Activated T-helper 17 cell treated with anti-CD3 and anti-CD28 coated beads, Interleukin-2, amount 50 U/mL, for 72 hours (primary cell): Measurements from ENCODE around the gene ZDHHC4. TPM values are rescaled to one million over a fixed set of nuclear protein-coding genes. Genes with fewer than 3 reads are reported as not detected.
A peak's percentile ranks its signal among the peaks of the same experiment; 100 is the strongest.

ENCODE experiments used
- ATAC-seq: fragments of 150-1000 bp; cut with Tn5 transposase; replicated peaks from 2 replicates; pipeline ENCODE4 v1.10.0; 2021; ENCODE audit warnings: mild to moderate bottlenecking, moderate library complexity
- H3K27ac Mint-ChIP-seq: one replicate; pipeline ENCODE4 v1.8.0; 2022; ENCODE audit warnings: mixed read lengths
- H3K27me3 Mint-ChIP-seq: one replicate; pipeline ENCODE4 v1.8.0; 2022; ENCODE audit warnings: mixed read lengths
- H3K36me3 Mint-ChIP-seq: one replicate; pipeline ENCODE4 v1.8.0; 2022; ENCODE audit warnings: low read depth, mild to moderate bottlenecking, mixed read lengths
- H3K4me1 Mint-ChIP-seq: one replicate; pipeline ENCODE4 v1.8.0; 2022; ENCODE audit warnings: mixed read lengths
- H3K4me3 Mint-ChIP-seq: one replicate; pipeline ENCODE4 v1.8.0; 2022; ENCODE audit warnings: mild to moderate bottlenecking, mixed read lengths
- H3K9me3 Mint-ChIP-seq: one replicate; pipeline ENCODE4 v1.8.0; 2022; ENCODE audit warnings: mixed read lengths
- total RNA-seq, 2 donors: library from RNA; stranded (reverse); gene quantifications; one replicate each; pipeline ENCODE4 v1.2.3, GENCODE V29; 2022

The ZDHHC4 gene
- total RNA-seq, 2 donors from 2014 or later = 23.6 to 26.1 TPM

- H3K9me3 Mint-ChIP-seq = no peaks in the 10 kb centered on the region
- ATAC-seq = no peak
- H3K27ac Mint-ChIP-seq = no peak overlapping the region
Observed at GRCh38 chr7:6608794-6609193, 31.5 kb downstream of the ZDHHC4 start.

GRCh38 chr7:6612819-6613218 is 35.6 kb downstream of the ZDHHC4 start:
- no peaks in the 10 kb centered on the region for H3K4me1 Mint-ChIP-seq
- H3K27ac Mint-ChIP-seq = no peak overlapping the region
- no peaks in the 10 kb centered on the region for H3K36me3 Mint-ChIP-seq
- no peaks in the 10 kb centered on the region for H3K9me3 Mint-ChIP-seq
- H3K4me3 Mint-ChIP-seq = no peak overlapping the region
- H3K27me3 Mint-ChIP-seq = peaks cover 10% of the 10 kb centered on the region
- ATAC-seq = no peak

More at GRCh38 chr7:6608794-6609193, 31.5 kb downstream of the ZDHHC4 start:
- H3K27me3 Mint-ChIP-seq = peaks cover 5% of the 10 kb centered on the region
- peaks cover 33% of the 10 kb centered on the region for H3K36me3 Mint-ChIP-seq
- H3K4me3 Mint-ChIP-seq = no peak overlapping the region
- no peaks in the 10 kb centered on the region for H3K4me1 Mint-ChIP-seq

- H3K27me3 Mint-ChIP-seq = peaks cover 10% of the 10 kb centered on the region
- no peaks in the 10 kb centered on the region for H3K36me3 Mint-ChIP-seq
- H3K4me1 Mint-ChIP-seq = no peaks in the 10 kb centered on the region
- no peak for ATAC-seq
- no peak overlapping the region for H3K4me3 Mint-ChIP-seq
- no peak overlapping the region for H3K27ac Mint-ChIP-seq
- no peaks in the 10 kb centered on the region for H3K9me3 Mint-ChIP-seq
Observed at GRCh38 chr7:6613706-6614105, 36.5 kb downstream of the ZDHHC4 start.

GRCh38 chr7:6614953-6615722 is 37.9 kb downstream of the ZDHHC4 start, which contains the start of gene ZNF853:
Gene ZNF853 (plus strand): TSS chr7:6615610. CDS start chr7:6616175, 565 bp downstream.
- Mint-ChIP-seq H3K36me3 (no peaks in the 10 kb centered on the region), H3K27ac (no peak within 1 kb of the TSS), H3K27me3 (peaks cover 10% of the 10 kb centered on the region), H3K4me3 (peak within 1 kb of the TSS; percentile 71), H3K4me1 (peaks cover 8% of the 10 kb centered on the region), H3K9me3 (no peaks in the 10 kb centered on the region)
- peak; percentile 33 for ATAC-seq

GRCh38 chr7:6615723-6616555 is 38.7 kb downstream of the ZDHHC4 start:
- Mint-ChIP-seq H3K4me1 (peaks cover 8% of the 10 kb centered on the region), H3K27ac (no peak overlapping the region), H3K27me3 (peaks cover 10% of the 10 kb centered on the region), H3K4me3 (no peak overlapping the region), H3K36me3 (no peaks in the 10 kb centered on the region), H3K9me3 (no peaks in the 10 kb centered on the region)
- no peak for ATAC-seq

GRCh38 chr7:6616854-6617643 is 39.8 kb downstream of the ZDHHC4 start:
- Mint-ChIP-seq H3K4me3 (no peak overlapping the region), H3K27me3 (peaks cover 10% of the 10 kb centered on the region)

GRCh38 chr7:6618621-6619020 is 41.4 kb downstream of the ZDHHC4 start:
- H3K27me3 Mint-ChIP-seq = peaks cover 5% of the 10 kb centered on the region
- no peaks in the 10 kb centered on the region for H3K9me3 Mint-ChIP-seq
- no peak for ATAC-seq
- H3K36me3 Mint-ChIP-seq = no peaks in the 10 kb centered on the region
- peaks cover 12% of the 10 kb centered on the region for H3K4me1 Mint-ChIP-seq
- no peak overlapping the region for H3K4me3 Mint-ChIP-seq
- no peak overlapping the region for H3K27ac Mint-ChIP-seq

More at GRCh38 chr7:6616854-6617643, 39.8 kb downstream of the ZDHHC4 start:
- no peaks in the 10 kb centered on the region for H3K9me3 Mint-ChIP-seq
- no peak overlapping the region for H3K27ac Mint-ChIP-seq
- ATAC-seq = no peak
- H3K4me1 Mint-ChIP-seq = peaks cover 12% of the 10 kb centered on the region
- no peaks in the 10 kb centered on the region for H3K36me3 Mint-ChIP-seq

- Mint-ChIP-seq H3K4me1 (peaks cover 12% of the 10 kb centered on the region), H3K36me3 (no peaks in the 10 kb centered on the region), H3K27me3 (no peaks in the 10 kb centered on the region), H3K4me3 (peak overlapping the region; percentile 15), H3K9me3 (no peaks in the 10 kb centered on the region), H3K27ac (no peak overlapping the region)
- ATAC-seq = peak; percentile 38
Observed at GRCh38 chr7:6619961-6620360, 42.7 kb downstream of the ZDHHC4 start.

- H3K27me3 Mint-ChIP-seq = no peaks in the 10 kb centered on the region
- peak overlapping the region; percentile 25 for H3K4me3 Mint-ChIP-seq
- H3K36me3 Mint-ChIP-seq = no peaks in the 10 kb centered on the region
- H3K9me3 Mint-ChIP-seq = no peaks in the 10 kb centered on the region
- ATAC-seq = no peak
- H3K27ac Mint-ChIP-seq = peak overlapping the region; percentile 46
- H3K4me1 Mint-ChIP-seq = peaks cover 12% of the 10 kb centered on the region
Observed at GRCh38 chr7:6621195-6622133, 44.2 kb downstream of the ZDHHC4 start.

GRCh38 chr7:6622134-6622710 is 45.0 kb downstream of the ZDHHC4 start:
- Mint-ChIP-seq H3K27ac (no peak overlapping the region), H3K36me3 (no peaks in the 10 kb centered on the region), H3K4me3 (no peak overlapping the region), H3K9me3 (no peaks in the 10 kb centered on the region), H3K4me1 (peaks cover 12% of the 10 kb centered on the region), H3K27me3 (no peaks in the 10 kb centered on the region)
- no peak for ATAC-seq

- ATAC-seq = peak; percentile 51
- Mint-ChIP-seq H3K27ac (peak overlapping the region; percentile 85), H3K9me3 (no peaks in the 10 kb centered on the region), H3K4me3 (peak overlapping the region; percentile 41), H3K27me3 (no peaks in the 10 kb centered on the region), H3K4me1 (peaks cover 12% of the 10 kb centered on the region), H3K36me3 (no peaks in the 10 kb centered on the region)
Observed at GRCh38 chr7:6623589-6624245, 46.5 kb downstream of the ZDHHC4 start.

- no peaks in the 10 kb centered on the region for H3K9me3 Mint-ChIP-seq
- peak overlapping the region; percentile 85 for H3K27ac Mint-ChIP-seq
- H3K27me3 Mint-ChIP-seq = no peaks in the 10 kb centered on the region
- peaks cover 12% of the 10 kb centered on the region for H3K4me1 Mint-ChIP-seq
- ATAC-seq = no peak
- H3K4me3 Mint-ChIP-seq = peak overlapping the region; percentile 41
- no peaks in the 10 kb centered on the region for H3K36me3 Mint-ChIP-seq
Observed at GRCh38 chr7:6624246-6624611, 47.0 kb downstream of the ZDHHC4 start.

- H3K27ac Mint-ChIP-seq = peak overlapping the region; percentile 58
- H3K36me3 Mint-ChIP-seq = no peaks in the 10 kb centered on the region
- no peaks in the 10 kb centered on the region for H3K4me1 Mint-ChIP-seq
- ATAC-seq = no peak
- no peaks in the 10 kb centered on the region for H3K27me3 Mint-ChIP-seq
- H3K4me3 Mint-ChIP-seq = no peak overlapping the region
- H3K9me3 Mint-ChIP-seq = no peaks in the 10 kb centered on the region
Observed at GRCh38 chr7:6628045-6628444, 50.8 kb downstream of the ZDHHC4 start.
